Heart left ventricle (tissue), 13 donors: ENCODE results near the gene HPF1.

Experiments
- POLR2A ChIP-seq, 2 donors: fragments of 450-650 bp; IDR thresholded peaks; one replicate each; pipeline ENCODE4 v1.6.1; 2017; ENCODE audit warnings: antibody characterized with exemption in 2 of 2, mild to moderate bottlenecking in 2 of 2, moderate library complexity in 2 of 2
- TF ChIP-seq, protein P1 (sequence below), 12 donors: fragments of 200-600 bp; sonication (generic) in 4 of 12; IDR thresholded peaks; one replicate each; pipeline versions ENCODE4 v1.5.0 to v1.8.0; 2018 to 2022; ENCODE audit warnings: antibody characterized with exemption in 12 of 12, mild to moderate bottlenecking in 5 of 12
- donor health status: ischemic (EF 13 %, LVEDD 7.1; RV severe dilation, severe dysfunction).
- donor health status: DM: no; HTN: yes; CAD: no.
- donor health status: DM: no; HTN: no; CAD: no.
- donor health status: ischemic (EF 25% LVEDD 6.9; RV normal size, moderate dysfunction).
- donor health status: ischemic (EF 25% LVEDD 5.7; RV mildly dilated, moderate dysfunction).
- donor health status: ischemic (EF 35%, LVEDD 5.7; RV mildly dilated, moderate dysfunction).
- donor health status: nonischemic (EF 11% LVEDD 7.7; RV severe dilation, severe dysfunction).
- donor health status: DM: yes; HTN: yes; CAD: no.
- donor health status: PGD.
- donor health status: ischemic (EF 29% LVEDD 5.4; RV normal size, mild dysfunction).
- donor health status: nonischemic (EF 23%, LVEDD 6.1; RV moderate dilation, normal function).

DNA sequence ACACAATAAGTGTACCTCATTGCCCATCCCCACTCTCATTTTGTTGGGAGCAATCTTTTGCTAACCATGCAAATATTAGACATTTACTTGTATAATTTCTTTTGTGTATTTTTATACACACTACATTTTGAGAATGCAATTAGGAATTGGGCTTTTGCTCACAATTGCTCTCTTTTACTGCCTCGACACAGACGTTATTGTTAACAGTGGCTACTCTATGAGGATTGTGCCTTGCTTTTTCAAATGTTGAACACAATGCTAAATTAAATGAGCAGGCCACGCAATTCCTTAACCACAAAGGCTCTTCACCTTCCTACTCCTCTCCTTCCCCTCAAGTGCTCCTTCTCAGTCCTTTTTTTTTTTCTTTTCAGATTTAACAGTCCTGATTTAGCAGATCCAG is 42.8 kb upstream of the HPF1 start:
- TF ChIP-seq, protein P1, sequence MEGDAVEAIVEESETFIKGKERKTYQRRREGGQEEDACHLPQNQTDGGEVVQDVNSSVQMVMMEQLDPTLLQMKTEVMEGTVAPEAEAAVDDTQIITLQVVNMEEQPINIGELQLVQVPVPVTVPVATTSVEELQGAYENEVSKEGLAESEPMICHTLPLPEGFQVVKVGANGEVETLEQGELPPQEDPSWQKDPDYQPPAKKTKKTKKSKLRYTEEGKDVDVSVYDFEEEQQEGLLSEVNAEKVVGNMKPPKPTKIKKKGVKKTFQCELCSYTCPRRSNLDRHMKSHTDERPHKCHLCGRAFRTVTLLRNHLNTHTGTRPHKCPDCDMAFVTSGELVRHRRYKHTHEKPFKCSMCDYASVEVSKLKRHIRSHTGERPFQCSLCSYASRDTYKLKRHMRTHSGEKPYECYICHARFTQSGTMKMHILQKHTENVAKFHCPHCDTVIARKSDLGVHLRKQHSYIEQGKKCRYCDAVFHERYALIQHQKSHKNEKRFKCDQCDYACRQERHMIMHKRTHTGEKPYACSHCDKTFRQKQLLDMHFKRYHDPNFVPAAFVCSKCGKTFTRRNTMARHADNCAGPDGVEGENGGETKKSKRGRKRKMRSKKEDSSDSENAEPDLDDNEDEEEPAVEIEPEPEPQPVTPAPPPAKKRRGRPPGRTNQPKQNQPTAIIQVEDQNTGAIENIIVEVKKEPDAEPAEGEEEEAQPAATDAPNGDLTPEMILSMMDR (IDR thresholded peaks at IDR 0.05): no peak
- no peak for TF ChIP-seq POLR2A (IDR thresholded peaks at IDR 0.05)
